SU-DHL-6 (cell line): Measurements from ENCODE around the gene DACH1.

ENCODE experiments used
- H2AFZ ChIP-seq: fragments of 200-600 bp; sonication (generic); 2 replicates; pipeline ENCODE4 v1.6.1; 2014; ENCODE audit warnings: low read depth, mild to moderate bottlenecking, moderate library complexity, mixed read lengths, antibody characterized with exemption, low read length; ENCODE audit not compliant: severe bottlenecking
- H3F3A ChIP-seq: fragments of 200-600 bp; shearing (Covaris generic); 2 replicates; pipeline ENCODE4 v1.6.0; 2016; ENCODE audit warnings: antibody characterized with exemption, mild to moderate bottlenecking; ENCODE audit not compliant: insufficient read depth
- H3K27ac ChIP-seq: fragments of 200-600 bp; sonication (generic); 2 replicates; pipeline ENCODE4 v1.5.1; 2016; ENCODE audit warnings: low read depth, mild to moderate bottlenecking, low read length, moderate library complexity, mixed read lengths
- H3K27me3 ChIP-seq: fragments of 200-600 bp; sonication (generic), shearing (Covaris generic); 2 replicates; pipeline ENCODE4 v1.6.0; 2014; ENCODE audit warnings: mild to moderate bottlenecking, low read length
- H3K36me3 ChIP-seq: fragments of 200-600 bp; sonication (generic); 2 replicates; pipeline ENCODE4 v1.6.1; 2014; ENCODE audit warnings: mild to moderate bottlenecking, low read length, mixed read lengths
- H3K4me2 ChIP-seq: fragments of 300-600, 200-600 bp; shearing (Covaris generic), sonication (generic); 2 replicates; pipeline ENCODE4 v1.6.0; 2014; ENCODE audit warnings: low read length, low read depth, mild to moderate bottlenecking; ENCODE audit not compliant: poor library complexity, severe bottlenecking
- H3K4me3 ChIP-seq: fragments of 200-600 bp; sonication (generic); 2 replicates; pipeline ENCODE4 v1.5.1; 2014; ENCODE audit warnings: antibody characterized with exemption, low read length, mild to moderate bottlenecking, mixed read lengths; ENCODE audit not compliant: insufficient read depth, poor library complexity, severe bottlenecking
- H3K79me2 ChIP-seq: fragments of 200-600 bp; sonication (generic); 2 replicates; pipeline ENCODE4 v1.6.1; 2014; ENCODE audit warnings: mild to moderate bottlenecking, low read length, moderate library complexity; ENCODE audit not compliant: insufficient read depth
- H3K9ac ChIP-seq: fragments of 200-600 bp; sonication (generic); 2 replicates; pipeline ENCODE4 v1.7.0; 2014; ENCODE audit warnings: mild to moderate bottlenecking, low read length
- H3K9me2 ChIP-seq: fragments of 200-600 bp; sonication (generic); replicated peaks from 2 replicates; pipeline ENCODE4 v1.6.1; 2014; ENCODE audit warnings: low read length; ENCODE audit not compliant: insufficient read depth
- H3K9me3 ChIP-seq: fragments of 200-600 bp; sonication (generic); 2 replicates; pipeline ENCODE4 v1.6.1; 2014; ENCODE audit warnings: low read length, mixed read lengths; ENCODE audit not compliant: insufficient read depth
- H4K20me1 ChIP-seq: fragments of 200-600 bp; sonication (generic); 2 replicates; pipeline ENCODE4 v1.6.1; 2014; ENCODE audit warnings: low read depth, mild to moderate bottlenecking, antibody characterized with exemption, low read length, moderate library complexity, mixed read lengths
- CTCF ChIP-seq: fragments of 200-600 bp; sonication (generic); IDR thresholded peaks from one replicate; pipeline ENCODE4 v1.5.1; 2017; ENCODE audit warnings: antibody characterized with exemption, mild to moderate bottlenecking, low read length, moderate library complexity; ENCODE audit not compliant: insufficient read depth, poor library complexity, severe bottlenecking
- EZH2phosphoT487 ChIP-seq: fragments of 200-600 bp; sonication (generic), shearing (Covaris generic); conservative IDR thresholded peaks from 2 replicates; pipeline ENCODE4 v1.6.1; 2018; ENCODE audit warnings: mild to moderate bottlenecking, antibody characterized with exemption, low read length, moderate library complexity, mixed read lengths

Gene DACH1

GRCh38 chr13:71830323-71830722 lies 36.7 kb downstream of the DACH1 start:
- Histone ChIP-seq H3K4me2 (no peak overlapping the region), H3K9me2 (no peaks in the 10 kb centered on the region), H3K36me3 (no peaks in the 10 kb centered on the region), H3K9ac (no peak overlapping the region), H4K20me1 (no peaks in the 10 kb centered on the region), H3K79me2 (no peaks in the 10 kb centered on the region), H3K27ac (no peak overlapping the region), H3K4me3 (no peak overlapping the region), H2AFZ (no peak overlapping the region), H3F3A (no peaks in the 10 kb centered on the region), H3K27me3 (no peaks in the 10 kb centered on the region), H3K9me3 (no peaks in the 10 kb centered on the region)
- TF ChIP-seq CTCF = no peak
- no peak for TF ChIP-seq EZH2phosphoT487

- H3K36me3 ChIP-seq = no peaks in the 10 kb centered on the region
- H4K20me1 ChIP-seq = no peaks in the 10 kb centered on the region
- H3K79me2 ChIP-seq = no peaks in the 10 kb centered on the region
- H3K27ac ChIP-seq = no peak overlapping the region
- H3K27me3 ChIP-seq = no peaks in the 10 kb centered on the region
- no peaks in the 10 kb centered on the region for H3F3A ChIP-seq
- no peak for TF ChIP-seq EZH2phosphoT487
- TF ChIP-seq CTCF = no peak
- H2AFZ ChIP-seq = no peak overlapping the region
- no peak overlapping the region for H3K4me3 ChIP-seq
- no peaks in the 10 kb centered on the region for H3K9me2 ChIP-seq
- no peak overlapping the region for H3K9ac ChIP-seq
- H3K4me2 ChIP-seq = no peak overlapping the region
- no peaks in the 10 kb centered on the region for H3K9me3 ChIP-seq
These were observed 37.5 kb downstream of the DACH1 start for GRCh38 chr13:71829547-71829946.

GRCh38 chr13:71828564-71828963 lies 38.4 kb downstream of the DACH1 start:
- H3K27me3 ChIP-seq = no peaks in the 10 kb centered on the region
- H3K36me3 ChIP-seq = no peaks in the 10 kb centered on the region
- H4K20me1 ChIP-seq = no peaks in the 10 kb centered on the region
- no peaks in the 10 kb centered on the region for H3F3A ChIP-seq
- H3K9me3 ChIP-seq = no peaks in the 10 kb centered on the region
- H3K9me2 ChIP-seq = no peaks in the 10 kb centered on the region
- TF ChIP-seq EZH2phosphoT487 = no peak
- TF ChIP-seq CTCF = no peak
- no peaks in the 10 kb centered on the region for H3K79me2 ChIP-seq
- H3K4me3 ChIP-seq = no peak overlapping the region
- no peak overlapping the region for H2AFZ ChIP-seq
- no peak overlapping the region for H3K9ac ChIP-seq
- no peak overlapping the region for H3K4me2 ChIP-seq
- no peak overlapping the region for H3K27ac ChIP-seq
